GM21528 (cell line): ENCODE results near the gene YPEL5.

Source experiments
- ATAC-seq: cut with Tn5 transposase; IDR thresholded peaks from one replicate; pipeline ENCODE4 v1.9.1; 2021; ENCODE audit warnings: mild to moderate bottlenecking, moderate library complexity; ENCODE audit not compliant: unreplicated experiment, low FRiP score

The YPEL5 gene

DNA sequence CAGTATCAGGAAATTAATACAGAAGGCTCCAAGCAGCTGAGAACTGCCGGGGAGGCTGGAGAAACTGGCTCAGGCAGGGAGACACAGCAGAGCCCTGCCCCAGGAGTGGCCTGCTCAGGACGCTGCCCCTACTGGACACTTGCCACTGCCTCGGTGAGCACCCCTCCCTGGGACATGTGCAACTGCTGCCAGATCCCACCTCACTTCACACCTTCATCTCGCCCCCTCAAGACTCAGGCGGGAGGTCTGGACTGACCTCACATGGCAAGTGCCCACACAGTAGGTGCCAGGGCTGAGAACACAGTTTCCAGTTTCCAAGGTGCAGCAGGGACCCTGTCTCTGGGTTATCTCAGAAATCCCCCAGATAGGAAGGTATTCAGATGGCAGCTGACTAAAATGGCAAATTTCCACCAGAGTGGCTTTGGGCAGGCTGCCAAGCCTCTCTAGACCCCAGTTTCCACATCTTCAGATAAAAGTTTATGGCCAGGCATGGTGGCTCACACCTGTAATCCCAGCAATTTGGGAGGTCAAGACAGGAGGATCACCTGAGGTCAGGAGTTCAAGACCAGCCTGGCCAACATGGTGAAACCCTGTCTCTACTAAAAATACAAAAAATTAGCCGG lies 50.9 kb downstream of the YPEL5 start:
- no peak for ATAC-seq

DNA sequence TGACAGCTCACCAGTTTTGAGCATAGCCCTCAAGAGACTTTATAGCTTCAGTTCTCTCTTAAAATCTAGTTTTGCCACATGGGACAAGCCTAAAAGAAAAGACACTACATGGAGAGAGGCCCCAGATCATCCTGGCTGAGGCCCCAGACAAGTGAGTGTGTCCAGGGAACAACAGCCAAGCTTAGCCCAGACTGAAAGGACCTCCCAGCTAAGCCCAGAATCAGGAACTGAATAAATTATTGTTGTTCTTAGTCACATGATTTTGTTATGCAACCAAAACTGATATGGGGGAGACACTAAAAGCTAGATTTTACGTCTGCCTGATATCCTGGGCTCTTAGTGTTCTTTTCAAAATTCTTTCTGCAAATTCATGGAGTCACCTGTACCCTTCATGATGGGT lies 55.2 kb downstream of the YPEL5 start:
- ATAC-seq, result no peak

DNA sequence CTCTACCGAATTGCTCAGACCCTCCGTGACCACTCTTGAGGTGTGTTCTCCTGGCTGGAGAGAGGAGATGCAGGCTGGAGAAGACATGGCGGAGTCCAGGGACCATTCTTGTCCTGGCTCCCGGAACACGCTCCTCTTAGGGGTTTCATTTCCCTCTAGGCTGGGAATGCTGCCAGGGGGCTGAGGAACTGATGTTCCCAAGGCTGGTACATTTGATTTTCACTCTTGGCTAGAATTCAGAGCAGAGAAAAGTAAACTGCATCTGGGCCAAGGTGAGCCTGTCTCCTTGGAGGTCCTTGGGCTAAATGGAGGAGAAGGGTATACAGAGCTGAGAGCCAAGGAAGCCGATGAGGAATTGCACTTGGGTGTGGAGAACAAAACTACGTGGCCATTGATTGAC lies 56.3 kb downstream of the YPEL5 start:
- ATAC-seq, result no peak

DNA sequence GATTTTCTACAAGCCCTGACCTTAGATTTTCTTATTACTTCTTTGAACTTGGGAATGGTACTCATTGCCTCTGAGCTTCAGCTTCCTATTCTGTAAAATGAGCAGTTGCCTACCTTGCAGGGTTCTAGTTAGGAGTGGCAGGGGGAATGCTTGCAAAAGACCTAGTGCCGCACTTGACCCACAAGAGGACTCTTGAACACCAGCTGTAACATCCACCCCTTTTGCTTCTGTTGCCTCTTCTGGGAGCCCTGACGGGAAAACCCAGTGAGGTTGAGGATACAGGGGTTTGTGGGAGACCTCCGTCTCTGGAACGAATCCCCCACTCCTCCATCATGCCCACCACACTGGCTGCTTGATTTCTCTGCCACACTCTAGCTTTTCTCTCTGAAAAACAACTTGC lies 57.5 kb downstream of the YPEL5 start:
- ATAC-seq, result no peak

DNA sequence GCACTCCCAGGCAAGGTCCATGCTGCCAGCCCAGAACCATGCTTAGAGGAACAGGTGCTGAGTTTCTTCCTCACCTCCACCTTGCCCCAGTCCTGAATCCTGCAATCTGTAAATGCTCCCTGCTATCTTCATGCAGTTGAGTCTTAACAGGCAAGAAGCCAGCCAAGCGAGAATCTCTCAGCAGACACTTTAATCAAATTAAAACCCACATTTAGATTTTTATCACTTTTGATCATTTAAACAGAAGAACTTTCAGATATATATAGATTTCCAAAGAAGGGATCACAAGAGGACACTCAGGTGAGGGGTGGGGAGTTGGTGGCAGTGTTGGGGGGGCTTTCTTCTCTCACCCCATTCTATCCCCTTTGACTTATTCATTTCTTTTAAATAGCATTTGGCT lies 58.6 kb downstream of the YPEL5 start:
- no peak for ATAC-seq

DNA sequence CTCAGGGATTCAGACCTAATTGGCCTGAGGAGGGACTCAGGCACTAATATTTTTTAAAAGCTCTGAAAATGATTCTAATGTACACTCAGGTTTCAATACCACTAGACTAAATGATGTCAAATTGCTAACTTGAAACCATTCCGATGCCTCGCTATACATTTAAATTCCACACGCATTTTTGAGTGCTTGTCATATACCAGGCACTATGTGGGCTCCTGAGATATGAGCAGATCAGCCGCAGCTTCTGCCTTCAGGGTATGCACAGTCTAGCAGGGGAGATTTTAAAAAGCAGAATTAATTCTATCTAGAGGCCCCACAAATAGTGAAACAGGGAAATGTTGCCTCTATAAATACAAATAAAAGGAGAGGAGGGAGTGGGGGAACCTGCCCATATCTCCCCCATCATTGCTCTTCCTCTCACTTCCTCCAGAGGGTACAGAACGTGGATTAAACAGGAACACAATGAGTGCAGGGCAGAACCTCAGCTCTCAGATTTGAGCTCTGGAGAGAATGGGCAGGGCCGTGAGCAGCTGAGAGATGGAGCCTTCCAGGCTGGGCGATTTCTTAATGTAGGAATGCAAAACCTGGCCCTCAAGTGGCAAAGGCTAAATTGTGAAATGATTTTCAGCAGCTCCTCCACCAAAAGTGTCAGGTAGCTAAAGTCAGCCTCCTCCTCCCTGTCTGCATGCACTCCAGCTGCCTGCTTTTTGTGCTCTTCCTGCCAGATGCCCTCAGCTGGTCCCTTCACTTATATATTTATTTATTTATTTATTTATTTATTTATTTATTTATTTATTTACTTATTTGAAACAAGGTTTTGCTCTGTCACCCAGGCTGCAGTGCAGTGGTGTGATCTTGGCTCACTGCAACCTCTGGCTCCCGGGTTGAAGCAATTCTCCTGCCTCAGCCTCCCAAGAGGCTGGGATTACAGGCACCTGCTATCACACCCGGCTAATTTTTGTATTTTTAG lies 59.9 kb downstream of the YPEL5 start:
- ATAC-seq, result no peak

DNA sequence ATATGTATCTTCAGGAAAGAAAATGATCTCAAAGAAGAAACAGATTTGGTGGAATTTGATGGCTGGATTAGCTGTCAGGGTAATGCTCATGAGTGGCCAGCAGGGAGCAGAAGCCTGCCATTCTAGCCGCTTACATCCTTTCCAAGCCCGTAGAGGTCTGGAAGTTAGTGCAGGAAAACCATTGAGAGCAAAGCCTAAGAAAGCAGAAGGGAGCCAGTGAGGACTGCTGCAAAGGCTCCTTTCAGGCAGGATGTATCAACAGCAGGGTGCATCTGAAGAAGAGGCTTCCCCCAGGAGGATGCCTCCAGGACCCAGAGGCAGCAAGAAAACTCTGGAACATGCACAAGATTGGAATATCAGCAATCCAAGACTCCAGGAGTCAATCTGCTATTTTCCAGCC lies 61.6 kb downstream of the YPEL5 start:
- no peak for ATAC-seq

DNA sequence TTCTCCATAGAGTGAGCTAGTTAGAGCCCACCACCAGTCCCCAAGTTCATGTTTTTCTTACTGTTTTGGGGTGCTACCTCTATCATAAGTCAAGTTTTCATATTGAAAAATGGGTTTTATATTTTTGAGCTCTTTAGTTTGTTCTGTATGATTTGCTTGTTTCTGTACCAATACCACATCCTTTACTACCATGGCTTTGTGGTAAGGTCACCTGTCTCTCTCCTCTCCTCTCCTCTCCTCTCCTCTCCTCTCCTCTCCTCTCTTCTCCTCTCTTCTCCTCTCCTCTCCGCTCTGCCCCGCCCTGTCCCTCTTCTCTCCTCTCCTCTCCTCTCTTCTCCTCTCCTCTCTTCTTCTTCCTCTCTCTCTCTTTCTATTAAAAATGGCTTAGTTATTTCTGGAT lies 62.4 kb downstream of the YPEL5 start:
- ATAC-seq, result no peak
